ENCODE measurements around the gene AGAP1. TPM values are rescaled to one million over a fixed set of nuclear protein-coding genes. Genes with fewer than 3 reads are reported as not detected.

The AGAP1 gene
- total and polyA plus RNA-seq, 2 donors (not counting 3 experiments of a cell fraction or from before 2014, with no cell fraction given) = 10.2 to 20.9 TPM

DNA sequence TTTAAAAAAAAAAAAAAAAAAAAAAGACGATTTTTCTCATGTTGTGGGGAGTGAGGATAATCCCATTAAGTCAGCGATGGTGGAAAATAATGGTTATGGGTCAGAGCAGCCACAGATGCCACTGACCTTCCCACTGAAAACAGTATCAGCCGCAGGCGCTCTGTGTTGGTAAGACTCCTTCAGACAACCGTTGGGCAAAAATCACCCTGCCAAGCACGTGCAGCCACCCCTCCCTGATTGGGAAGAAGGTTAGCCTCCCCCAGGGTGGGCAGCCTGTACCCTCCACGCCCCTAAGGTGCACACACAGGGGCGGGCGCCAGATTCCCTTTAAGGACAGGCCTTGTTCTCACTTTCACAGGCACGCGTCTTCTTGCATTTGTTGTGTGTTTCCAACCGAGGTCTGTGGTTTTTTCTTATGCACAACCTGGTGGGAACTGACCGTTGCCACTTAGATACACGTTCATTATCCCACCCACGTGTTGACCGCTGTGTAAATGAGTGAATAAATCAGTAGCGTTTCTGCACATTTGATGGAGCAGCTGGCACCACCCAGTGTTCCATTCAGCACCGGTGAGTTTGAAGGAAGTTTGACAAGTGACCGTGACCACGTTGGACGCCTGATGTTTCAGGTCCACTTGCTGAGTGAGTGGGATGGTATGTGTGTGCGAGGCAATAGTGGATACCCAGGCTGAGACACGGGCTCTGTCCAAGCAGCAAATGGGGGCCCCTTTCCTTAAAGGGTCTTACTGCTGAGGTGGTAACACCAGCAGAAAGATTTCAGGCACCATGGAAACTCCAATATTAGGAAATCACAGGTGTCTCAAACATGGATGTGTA is 476.6 kb downstream of the AGAP1 start:
- Histone ChIP-seq H4K20me1 (replicated peaks; ENCODE audit: control insufficient read depth, extremely low read depth, insufficient read depth, low read length) (no peaks in the 10 kb centered on the region), H3K4me2 (ENCODE audit: insufficient read depth, low read length) (no peak overlapping the region), H3K9me1 (replicated peaks; ENCODE audit: control insufficient read depth, extremely low read depth, insufficient read depth, low read length) (no peaks in the 10 kb centered on the region), H3K9me3 (replicated peaks; ENCODE audit: control insufficient read depth, insufficient read depth, low read length) (no peaks in the 10 kb centered on the region), H3K27ac (ENCODE audit: insufficient read depth, low read depth, low read length) (no peak overlapping the region), H3K9ac (replicated peaks; ENCODE audit: extremely low read depth, insufficient read depth, low read length) (no peak overlapping the region), H2AFZ (ENCODE audit: low read depth, low read length) (no peak overlapping the region), H3K4me1 (ENCODE audit: control insufficient read depth, extremely low read depth, insufficient read depth, low read length) (no peaks in the 10 kb centered on the region), H3K79me2 (ENCODE audit: control insufficient read depth, insufficient read depth, low read length) (no peaks in the 10 kb centered on the region), H3K36me3 (ENCODE audit: control insufficient read depth in 2 of 2, extremely low read depth in 1 of 2, insufficient read depth in 2 of 2, low read length in 2 of 2) (no peaks in the 10 kb centered on the region), H3K4me3 (replicated peaks in 1 of 3; ENCODE audit: insufficient read depth in 1 of 3, low read depth in 1 of 3, low read length in 3 of 3) (no peak overlapping the region), H3K27me3 (ENCODE audit: control insufficient read depth in 2 of 2, insufficient read depth in 2 of 2, low read length in 2 of 2) (no peaks in the 10 kb centered on the region)
- TF ChIP-seq POLR2A (IDR thresholded peaks at IDR 0.05; ENCODE audit: low read depth, low read length) (no peak), EZH2 (IDR thresholded peaks at IDR 0.05; ENCODE audit: borderline replicate concordance, low read depth, low read length, severe bottlenecking) (no peak), GATA2 (IDR thresholded peaks at IDR 0.05; ENCODE audit: insufficient read depth, insufficient read length, low read depth, low read length) (no peak), MYC (IDR thresholded peaks at IDR 0.05; ENCODE audit: low read depth, low read length) (no peak), POLR2AphosphoS5 (IDR thresholded peaks at IDR 0.05; ENCODE audit: insufficient read depth, low read depth, low read length) (no peak), FOS (IDR thresholded peaks at IDR 0.05; ENCODE audit: borderline replicate concordance, insufficient read depth, low read length) (no peak), JUN (IDR thresholded peaks at IDR 0.05; ENCODE audit: borderline replicate concordance, insufficient read depth, insufficient read length, low read depth) (no peak)
- TF ChIP-seq, protein P1, sequence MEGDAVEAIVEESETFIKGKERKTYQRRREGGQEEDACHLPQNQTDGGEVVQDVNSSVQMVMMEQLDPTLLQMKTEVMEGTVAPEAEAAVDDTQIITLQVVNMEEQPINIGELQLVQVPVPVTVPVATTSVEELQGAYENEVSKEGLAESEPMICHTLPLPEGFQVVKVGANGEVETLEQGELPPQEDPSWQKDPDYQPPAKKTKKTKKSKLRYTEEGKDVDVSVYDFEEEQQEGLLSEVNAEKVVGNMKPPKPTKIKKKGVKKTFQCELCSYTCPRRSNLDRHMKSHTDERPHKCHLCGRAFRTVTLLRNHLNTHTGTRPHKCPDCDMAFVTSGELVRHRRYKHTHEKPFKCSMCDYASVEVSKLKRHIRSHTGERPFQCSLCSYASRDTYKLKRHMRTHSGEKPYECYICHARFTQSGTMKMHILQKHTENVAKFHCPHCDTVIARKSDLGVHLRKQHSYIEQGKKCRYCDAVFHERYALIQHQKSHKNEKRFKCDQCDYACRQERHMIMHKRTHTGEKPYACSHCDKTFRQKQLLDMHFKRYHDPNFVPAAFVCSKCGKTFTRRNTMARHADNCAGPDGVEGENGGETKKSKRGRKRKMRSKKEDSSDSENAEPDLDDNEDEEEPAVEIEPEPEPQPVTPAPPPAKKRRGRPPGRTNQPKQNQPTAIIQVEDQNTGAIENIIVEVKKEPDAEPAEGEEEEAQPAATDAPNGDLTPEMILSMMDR (IDR thresholded peaks at IDR 0.05; ENCODE audit: extremely low read depth in 1 of 2, insufficient read depth in 1 of 2, low read depth in 1 of 2, low read length in 2 of 2) = no peak
- TF ChIP-seq, protein P2, sequence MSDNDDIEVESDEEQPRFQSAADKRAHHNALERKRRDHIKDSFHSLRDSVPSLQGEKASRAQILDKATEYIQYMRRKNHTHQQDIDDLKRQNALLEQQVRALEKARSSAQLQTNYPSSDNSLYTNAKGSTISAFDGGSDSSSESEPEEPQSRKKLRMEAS (IDR thresholded peaks at IDR 0.05; ENCODE audit: insufficient read depth, insufficient read length) = no peak
- FAIRE-seq = no peak
- ChIA-PET POLR2A (no interaction called here), CTCF (no interaction called here)
- no TSS peak for BruUV-seq (replicated peaks)
- intact Hi-C loops (cut with micrococcal nuclease) (no loop called here), dilution Hi-C loops (cut with MboI; ENCODE audit: extremely low pct_ligation_motif_present, low sequenced_read_pairs) (no loop called here)
- no peak for DNase-seq (ENCODE audit: low read depth, low spot score)

Measured in endothelial cell of umbilical vein (primary cell).